Stimulated activated CD4-positive, alpha-beta T cell treated with anti-CD3 and anti-CD28 coated beads, Interleukin-4, amount 100 ng/mL, for 1 hour (primary cell): Measurements from ENCODE around the gene CSGALNACT2.
A peak's percentile ranks its signal among the peaks of the same experiment; 100 is the strongest.

ENCODE experiments used
- DNase-seq: peaks from one replicate; pipeline ENCODE4 v3.0.0-alpha.2; 2020

Gene CSGALNACT2

DNA sequence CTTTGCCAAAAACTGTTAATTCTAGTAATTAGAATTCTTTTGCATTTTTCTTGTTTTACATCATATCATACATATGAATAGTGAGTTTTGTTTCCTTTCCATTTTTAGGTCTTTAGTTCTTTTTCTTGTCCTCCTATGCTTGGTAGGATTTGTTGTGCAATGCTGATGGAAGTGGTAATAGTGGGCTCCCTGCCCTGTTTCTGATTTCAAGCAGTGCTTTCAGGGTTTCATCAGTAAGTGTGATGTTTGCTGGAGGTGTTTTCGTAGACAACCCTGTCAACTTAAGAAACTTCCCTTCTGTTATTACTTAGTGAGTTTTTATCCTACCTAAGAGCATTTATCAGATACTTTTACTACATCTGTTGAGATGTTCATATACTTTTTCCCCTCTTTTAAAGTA is 50.5 kb downstream of the CSGALNACT2 start:
- DNase-seq = no peak

DNA sequence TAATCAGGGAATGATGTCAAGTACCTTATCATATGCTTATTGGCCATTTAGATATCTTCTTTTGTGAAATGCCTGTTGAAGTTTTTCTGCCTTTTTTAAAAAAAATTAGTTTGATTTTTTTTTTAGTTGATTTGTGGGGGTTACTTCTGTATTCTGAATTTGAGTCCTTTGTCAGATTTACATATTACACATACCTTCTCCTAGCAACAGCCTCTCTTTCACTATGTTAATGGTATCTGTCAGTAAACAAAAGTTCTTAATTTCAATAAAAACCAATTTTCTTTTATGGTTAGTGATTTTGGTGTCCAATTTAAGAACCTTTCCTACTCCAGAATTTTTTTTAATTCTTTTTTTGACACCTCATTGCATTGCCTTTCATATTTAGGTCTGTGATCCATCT is 52.0 kb downstream of the CSGALNACT2 start:
- no peak for DNase-seq

DNA sequence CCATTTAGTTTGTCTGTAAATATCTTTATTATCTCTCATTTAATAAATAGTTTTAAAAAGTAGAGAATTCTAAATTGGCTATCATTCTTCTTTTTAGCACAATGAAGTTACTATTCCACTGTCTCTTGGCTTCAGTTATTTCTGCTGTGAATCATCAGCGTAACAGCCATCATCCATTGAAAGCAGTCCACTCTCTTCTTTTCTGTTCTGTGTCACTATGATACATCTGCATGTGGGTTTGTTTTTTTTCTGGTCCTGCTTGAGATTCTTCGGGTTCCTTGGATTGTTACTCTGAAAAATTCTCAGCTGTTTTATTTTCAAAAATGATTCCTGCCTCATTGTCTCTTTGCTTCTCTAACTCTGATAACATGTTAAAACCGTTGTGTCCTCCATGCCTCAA is 52.5 kb downstream of the CSGALNACT2 start:
- no peak for DNase-seq

DNA sequence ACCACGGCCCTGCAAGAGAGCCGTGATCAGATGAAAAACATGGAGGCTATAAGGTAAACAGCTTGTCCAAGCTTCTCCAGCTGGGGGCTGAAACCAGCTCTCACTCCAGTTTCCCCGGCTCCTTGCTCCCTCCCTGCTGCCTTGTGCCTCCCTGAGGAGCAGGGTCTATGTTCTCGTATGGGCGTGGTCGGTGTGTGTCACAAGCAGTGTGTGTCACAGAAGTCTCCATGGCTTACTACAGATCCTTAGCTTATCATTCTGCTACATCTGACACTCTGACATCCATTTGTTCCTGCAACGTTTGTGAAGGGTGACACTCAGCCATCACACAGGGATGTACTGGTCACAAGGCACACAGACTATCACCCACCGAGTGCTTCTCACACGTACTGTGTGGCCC is 54.6 kb downstream of the CSGALNACT2 start:
- DNase-seq = no peak

DNA sequence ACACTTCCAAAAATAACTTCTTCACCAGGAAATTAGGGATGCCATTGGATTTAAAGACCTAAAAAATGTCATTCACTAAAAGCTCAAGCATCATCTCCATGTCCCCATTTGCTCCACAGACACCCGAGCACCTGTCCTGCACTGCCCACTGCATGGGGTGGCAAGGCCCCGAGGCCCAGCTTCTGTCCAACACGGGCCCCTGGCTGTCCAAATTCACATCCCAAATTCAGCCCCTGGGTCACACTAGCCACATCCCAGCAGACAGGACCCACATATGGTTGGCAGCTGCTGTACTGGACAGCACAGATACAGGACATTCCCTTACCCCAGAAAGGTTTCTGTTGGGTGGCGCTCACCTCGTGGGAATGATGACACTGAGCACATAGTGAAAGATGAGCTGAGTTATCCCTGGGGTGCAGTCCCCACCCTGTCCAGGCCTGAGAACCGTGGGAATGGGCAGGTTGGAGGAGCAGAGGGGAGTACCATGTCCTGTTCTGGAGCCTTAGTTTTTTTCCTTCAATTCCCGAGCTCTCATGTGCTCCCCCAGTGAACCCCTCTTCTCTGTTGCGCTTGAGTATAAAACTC is 55.3 kb downstream of the CSGALNACT2 start:
- DNase-seq = no peak

DNA sequence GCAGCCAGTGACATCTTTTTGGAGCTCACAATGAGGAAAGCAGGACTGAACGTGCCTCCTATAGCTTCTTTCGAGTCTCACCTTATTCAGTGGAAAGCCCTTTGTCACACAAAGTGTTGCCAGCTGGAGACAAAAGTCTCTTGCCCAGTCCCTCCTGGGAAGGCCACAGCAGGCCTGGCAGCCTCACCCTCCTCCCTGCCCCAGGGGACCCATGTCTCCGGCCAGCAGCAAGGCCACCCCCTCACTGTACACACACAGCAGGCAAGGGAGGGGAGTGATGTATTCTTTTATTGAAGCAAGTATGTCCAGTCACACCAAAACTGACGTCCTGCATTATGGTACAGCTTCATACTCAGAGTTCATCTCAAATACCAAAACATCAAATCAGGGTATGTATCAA is 56.0 kb downstream of the CSGALNACT2 start:
- DNase-seq = no peak

DNA sequence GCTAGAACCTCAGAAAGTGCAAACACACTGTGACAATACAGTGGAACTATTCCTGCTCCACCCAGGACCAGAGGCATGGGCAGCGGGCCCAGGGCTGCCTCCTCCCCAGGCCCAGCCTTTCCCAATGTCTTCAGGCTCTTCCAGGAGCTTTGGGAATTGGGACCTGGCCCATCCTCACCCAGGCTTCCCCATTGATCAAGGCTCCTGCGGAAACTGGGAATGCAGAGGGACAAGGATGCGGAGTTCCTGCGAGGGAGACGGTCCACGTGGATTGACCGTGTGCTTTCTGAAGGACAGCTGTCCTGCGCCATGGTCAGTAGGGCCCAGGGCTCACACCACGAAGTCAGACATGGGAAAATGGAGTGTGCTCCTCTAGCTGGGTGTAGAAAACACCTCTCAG is 56.6 kb downstream of the CSGALNACT2 start:
- DNase-seq = no peak

DNA sequence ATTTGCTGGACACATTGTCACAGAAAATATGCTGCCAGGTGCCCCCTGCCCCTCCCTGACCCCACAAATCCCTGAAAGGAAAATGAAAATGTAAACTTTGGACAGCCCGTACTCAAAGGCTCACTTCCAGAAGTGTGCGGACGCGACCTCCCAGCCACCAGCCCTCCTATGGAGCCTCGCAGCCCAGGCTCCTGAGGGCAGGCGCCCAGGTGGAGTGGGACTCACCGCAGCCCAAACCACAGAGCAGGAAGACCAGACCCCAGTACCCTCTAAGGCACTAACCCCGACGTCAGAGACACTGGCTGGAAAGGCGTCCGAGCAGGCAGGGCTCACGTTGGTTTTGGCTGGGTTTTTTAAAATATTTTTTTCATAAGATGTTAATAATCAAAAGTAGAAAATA is 57.3 kb downstream of the CSGALNACT2 start:
- DNase-seq = no peak

DNA sequence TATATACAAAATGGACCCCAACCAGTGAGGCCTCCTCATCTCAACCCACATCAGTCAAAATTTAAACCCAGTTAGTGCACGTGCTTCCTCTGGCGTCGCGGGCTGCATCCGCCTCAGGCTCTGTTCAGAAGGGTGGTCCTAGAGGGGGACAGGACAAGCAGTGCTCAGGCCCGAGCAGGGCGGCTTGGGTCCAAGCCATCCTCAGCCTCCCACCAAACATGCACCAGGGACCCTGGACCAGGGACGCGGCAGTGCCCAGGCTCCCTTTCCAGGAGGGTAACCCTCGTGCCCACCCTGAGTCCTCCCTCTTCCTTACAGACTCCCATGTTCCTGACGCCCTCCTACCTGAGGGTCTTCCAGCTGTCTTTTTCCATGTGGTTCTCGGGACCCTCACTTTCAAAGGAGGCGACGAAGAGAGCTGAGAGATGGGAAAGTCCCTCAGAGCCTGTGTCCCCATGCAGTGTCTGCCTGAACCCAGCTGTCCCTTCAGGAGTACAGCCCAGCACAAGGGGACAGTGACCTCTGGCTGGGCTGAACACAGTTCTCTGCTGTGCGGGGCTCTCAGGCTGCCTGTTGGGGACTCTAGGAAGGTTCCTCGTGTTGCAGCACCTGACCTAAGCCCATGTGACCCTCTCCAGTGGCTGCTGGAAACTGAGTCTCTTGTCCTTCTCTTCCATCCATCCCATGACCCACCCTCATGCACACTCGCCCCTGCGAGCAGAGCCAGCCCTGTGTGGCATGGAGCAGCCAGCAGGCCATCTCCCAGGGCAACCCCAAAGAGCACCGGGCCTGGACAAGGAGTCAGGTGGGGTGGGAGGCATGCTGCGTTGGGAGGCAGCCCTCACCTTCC is 58.1 kb downstream of the CSGALNACT2 start:
- no peak for DNase-seq

DNA sequence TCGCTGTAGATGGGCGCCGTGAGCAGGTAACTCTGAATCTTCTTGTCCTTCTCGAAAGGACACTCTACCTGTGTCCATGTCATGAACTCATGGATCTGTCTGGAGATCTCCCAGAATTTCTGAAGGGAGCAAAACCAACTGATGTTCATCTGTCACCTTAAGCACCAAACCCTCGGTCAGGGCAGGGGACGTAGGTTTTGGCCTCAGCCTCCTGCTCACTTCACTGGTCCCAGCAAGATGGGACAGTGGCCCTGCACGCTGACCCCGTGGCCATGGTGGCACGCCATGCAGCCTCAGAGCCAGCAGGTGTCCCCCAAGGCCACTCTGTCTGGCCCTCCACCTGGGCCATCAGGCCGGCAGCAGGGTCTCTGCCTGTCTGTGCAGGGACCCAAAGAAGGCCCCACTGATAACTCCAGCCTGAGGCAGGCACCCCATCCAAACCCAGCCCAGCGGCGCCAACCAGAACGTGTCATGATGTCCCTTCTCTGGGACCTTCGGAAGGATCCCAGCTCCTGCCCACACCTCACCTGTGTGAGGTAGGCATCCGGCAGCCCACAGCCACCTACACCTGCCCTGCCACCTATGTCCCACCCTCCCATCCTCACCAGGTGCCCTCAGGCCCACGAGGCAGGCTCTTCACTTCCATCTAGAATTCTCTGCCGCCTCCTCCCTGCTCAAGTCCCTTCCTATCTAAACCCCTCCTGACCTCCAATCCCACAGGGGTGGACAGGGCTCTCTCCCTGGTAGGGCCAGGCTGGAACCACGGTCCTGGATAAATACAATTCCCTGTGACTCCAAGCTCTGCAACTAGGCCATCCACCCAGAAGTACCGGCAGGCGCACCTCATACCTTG is 59.0 kb downstream of the CSGALNACT2 start:
- DNase-seq = no peak

DNA sequence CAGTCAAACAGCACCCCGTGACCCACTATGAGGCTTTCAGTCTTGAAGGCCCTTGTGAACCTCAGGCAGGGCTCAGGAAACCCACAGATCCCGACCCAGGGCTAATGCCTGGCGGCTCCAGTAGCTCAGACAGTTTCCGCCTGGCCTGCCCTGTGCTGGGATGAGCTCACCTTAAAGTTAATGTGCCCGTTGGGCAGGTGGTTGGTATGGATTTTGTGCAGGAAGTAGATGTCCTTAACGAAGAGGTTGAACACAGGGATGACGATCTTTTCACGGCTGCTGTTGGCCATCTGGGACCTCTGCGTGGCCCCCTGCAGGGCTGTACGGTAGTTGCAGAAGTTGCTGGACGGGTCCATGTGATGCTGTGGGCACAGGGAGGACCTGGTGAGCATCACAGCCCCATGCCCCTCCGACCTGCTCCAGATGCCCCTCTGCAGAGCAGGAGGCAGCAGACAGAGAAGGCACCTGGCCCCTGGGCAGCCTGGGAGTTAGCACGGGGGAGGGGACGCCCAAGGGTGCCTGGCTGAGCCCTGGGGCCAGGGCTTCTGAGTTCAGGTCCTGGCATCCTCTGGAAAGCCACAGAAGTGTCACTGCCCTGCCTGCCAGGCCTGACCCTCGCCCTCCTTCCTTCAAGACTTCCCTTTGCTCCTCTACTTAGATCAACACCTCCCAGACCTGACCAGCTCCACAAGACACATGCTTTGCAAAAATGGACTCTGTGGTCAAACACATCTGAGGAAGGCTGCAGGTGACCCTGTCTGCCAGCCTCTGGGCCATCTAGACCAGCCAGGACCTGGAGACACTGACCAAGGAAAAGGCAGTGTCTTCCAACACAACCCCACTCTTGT is 59.8 kb downstream of the CSGALNACT2 start:
- no peak for DNase-seq

DNA sequence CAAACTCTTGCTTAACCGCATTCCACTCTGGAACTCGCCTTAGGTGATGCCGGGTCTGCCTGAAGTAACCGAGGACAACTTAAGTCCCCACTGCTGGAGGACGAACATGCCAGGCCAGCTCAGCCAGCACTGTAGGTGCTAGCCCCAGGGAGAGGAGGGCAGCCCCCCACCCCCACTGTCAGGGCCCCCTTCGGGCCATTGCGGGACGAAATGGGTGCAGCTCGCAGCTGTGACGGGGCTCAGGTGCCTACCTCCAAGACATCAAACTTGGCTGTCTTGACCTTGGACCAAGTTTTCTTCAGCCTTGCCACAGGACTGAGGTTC is 60.4 kb downstream of the CSGALNACT2 start:
- no peak for DNase-seq

DNA sequence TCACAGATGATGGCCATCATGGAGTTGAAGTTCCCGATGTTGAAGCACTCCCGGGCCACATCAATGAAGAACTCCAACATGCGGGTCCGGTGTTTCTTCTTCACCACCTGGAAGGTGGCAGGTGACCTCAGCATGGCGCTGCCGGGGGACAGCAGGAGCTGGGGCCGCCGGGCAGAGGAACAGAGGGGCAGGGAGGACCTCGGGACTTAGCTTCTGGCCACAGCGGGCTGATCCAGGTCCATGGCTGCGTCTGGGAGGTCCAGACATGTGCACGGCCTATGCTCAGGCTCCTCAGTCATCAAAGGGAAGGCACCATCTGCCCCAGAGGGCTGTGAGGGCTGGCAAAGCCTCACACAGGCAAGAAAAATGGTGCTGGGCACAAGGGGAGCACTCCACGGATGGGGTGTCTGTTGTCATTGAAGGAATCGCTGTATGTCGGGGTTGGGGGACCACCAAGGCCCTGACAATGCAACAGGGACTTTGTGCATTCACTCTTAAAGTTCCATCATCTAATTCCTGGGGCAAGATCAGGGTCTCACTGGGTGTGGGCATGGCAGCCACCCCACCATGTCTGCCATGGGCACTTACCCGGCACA is 60.9 kb downstream of the CSGALNACT2 start:
- no peak for DNase-seq

DNA sequence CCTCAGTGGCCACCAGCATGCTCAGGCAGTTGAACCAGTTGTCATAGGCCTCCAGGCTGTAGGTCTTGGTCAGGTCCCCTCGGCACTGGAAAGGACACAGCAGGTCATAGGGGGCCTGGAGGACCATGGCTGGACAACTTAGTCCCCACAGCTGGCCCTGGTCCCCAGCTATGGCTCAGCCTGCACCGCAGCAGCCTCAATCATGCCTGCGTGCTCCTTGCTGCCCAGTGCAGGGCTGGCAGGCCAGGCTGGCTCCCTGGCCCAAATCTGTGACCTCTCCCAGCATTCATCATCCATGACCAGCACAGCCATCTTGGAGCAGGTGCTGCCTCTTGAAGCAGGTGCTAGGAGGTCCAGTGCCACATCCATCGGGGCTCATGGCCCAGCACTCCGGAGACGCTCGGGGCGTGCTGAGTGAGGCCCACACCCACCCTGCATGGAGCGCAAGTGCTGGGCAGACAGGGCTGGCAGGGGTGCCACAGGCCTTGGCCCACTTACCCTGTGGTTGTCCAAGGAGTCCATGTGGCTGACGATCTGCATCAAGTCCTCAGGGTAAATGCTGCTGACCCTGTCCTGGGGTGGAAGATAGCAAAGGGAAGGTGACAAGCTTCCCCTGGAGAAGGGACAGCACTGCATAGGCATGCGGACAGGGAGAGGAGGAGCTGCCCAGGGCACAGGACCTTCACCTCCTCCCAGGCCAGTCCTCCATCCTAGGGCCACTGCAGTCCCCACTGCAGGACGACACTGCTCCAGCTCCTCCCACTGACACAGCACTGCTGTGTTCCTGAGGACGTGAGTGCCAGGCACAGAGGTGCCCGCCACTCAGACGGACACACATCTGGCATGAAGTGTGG is 61.7 kb downstream of the CSGALNACT2 start:
- no peak for DNase-seq

DNA sequence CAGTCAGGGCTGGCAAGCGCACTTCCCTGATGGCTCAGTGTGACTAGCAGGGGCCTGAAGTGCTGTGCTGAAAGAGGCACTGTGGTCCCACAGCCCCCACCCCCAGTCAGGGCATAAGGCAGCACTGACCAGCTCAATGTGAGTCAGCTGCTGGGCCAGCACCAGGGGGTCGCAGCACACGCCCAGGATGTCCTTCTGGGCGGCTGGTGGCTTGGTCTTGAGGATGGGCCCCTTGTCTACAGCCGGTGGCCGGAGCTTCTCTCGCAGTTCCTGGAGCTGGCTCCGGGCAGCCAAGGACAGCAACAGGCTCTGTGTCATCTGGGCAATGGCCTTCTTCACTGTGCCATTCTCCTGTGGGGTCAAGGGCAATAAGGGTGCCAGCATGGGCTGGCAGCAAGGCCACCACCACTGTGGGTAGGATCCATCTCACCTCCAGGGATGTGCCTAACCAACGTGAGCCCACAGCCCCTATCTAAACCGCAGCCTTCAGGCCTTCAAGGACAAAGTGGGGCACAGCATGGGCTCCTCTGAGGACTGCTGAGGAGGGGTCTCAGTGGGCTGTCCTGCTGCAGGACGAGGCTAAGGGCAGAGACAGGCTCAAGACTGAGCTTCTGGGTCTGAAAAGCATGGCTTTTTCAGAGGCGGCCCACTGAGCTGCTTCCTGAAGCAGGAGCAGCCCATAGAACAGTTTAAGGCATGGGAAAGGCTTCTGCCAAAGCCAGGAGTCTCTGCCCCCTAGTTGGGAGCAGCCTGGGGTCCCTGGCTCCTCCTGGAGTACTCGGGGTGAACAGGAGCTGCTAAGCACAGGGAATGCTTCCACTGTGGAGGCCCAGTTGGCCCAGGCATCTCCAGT is 62.5 kb downstream of the CSGALNACT2 start:
- DNase-seq = no peak

DNA sequence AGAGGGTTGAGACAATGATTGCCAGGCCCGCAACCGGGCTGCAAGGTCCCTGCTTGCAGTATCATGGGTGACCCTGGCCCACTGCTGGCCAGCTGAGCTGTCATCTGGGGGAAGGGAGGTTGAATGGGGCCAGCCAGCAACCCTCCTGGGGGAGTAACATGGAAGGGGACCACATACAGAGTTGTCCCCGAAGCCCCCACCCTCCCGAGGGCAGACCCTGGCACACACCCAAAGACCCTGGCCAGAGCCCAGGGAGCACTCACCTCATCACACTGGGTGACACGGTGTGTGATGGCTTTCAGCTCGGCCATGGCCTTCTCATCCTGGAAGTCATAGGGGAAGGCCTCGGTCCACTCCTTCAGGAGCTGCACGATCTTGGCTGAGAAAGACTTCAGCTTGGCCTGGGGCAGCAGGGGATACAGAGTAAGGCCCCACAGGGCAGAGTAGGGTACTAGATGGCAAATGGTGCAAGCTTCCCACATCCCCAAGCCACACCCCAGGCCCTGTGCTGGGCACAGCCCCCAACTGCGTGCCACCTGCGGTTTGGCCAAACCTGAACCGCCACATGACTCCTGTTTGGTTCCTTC is 63.4 kb downstream of the CSGALNACT2 start:
- no peak for DNase-seq

DNA sequence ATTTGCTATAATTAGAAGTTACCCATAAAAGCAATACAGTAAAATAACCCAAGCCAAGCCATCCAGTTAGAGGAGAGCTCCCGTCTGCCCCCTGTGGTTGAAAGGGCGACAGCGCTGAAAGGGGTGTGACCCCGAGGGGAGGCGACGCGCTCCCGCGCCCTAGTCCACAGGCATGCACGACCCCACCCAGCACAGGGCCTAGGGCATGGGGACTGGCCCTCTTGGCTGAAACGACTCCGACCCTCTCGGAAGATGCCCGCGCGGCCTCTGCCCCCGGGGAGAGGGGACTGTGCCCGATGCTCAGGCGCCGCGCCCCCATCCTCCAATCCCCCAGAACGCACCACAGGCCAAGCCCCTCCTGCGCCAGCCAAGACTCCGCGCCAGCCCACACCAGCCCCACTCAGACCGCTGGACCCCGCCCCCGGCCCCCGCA is 64.0 kb downstream of the CSGALNACT2 start:
- DNase-seq = peak; percentile 57

DNA sequence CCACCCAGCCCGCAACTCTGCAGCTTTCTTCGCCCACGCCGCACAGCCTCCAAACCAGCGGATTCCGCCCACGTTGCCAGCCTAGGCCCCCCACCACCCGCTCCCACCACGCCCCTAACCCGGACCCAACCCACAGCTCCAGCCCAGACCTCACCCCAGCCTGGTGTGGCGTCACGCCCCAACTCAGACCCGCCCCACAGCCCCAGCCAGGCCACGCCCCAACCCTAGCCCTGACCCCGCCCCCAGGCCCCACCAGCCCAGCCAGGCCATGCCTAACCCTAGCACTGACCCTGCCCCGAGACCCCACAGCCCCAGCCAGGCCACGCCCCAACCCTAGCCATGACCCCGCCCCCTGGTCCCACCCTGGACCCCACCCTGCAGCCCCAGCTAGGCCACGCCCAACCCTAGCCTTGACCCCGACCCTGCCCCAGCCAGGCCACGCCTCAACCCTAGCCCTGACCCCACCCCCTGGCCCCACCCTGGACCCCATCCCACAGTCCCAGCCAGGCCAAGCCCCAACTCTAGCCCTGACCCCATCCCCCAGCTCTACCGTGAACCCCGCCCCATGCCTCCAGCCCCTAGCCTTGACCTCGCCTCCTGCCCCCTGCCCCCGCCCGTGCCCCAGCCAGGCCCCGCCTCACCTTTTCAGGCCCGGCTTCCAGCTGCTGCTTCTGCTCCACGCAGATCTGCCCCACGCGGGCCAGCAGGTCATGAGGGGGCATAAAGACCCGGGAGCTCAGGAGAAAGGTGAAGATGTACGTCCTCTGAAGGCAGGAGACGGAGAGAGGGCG is 64.6 kb downstream of the CSGALNACT2 start:
- peak; percentile 52 for DNase-seq

DNA sequence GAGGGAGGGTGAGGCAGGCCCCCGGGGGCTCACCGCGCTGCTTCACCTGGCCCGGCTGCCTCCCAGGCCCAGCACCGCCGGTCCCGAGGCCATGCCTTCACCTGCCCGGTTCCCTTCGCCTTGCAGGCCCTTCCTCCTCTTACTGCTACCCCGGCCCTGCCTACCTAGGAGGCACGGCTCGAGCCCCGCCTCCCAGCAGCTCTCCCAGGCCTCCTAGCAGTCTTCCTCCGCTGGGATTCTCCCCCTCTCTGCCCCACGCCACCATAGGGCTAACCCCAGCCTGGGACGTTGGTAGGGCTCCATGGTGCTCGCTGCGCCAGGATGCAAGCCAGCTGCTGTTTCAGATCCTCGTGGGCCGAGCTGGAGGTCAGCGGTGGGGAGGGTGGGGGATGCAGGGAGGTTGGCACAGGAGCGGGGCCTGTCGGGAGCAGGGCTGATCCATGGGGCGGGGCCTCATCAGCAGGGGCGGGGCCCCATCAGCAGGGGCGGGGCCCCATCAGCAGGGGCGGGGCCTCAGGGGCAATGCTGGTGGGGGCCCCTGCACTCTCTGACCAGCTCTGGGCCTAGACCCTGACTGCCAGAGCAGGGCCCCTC is 65.3 kb downstream of the CSGALNACT2 start:
- no peak for DNase-seq
